HepG2 (cell line): ENCODE results near the gene CMC1. TPM values are rescaled to one million over a fixed set of nuclear protein-coding genes. Genes with fewer than 3 reads are reported as not detected.

ENCODE experiments used
- ATAC-seq: fragments of 200-7000 bp; cut with Tn5 transposase; 3 replicates; pipeline ENCODE4 v1.9.1; 2020; ENCODE audit warnings: mild to moderate bottlenecking, moderate library complexity
- BruUV-seq: library from RNA; stranded (reverse); fragments of 400-500 nt; replicated peaks from 2 replicates; lab custom pipeline; 2021; lab: Mats Ljungman, UMichigan
- CTCF ChIA-PET: fragments of 300-600 bp; formaldehyde crosslinking; extraction: SDS; loops from one replicate; lab custom pipeline; 2021; ENCODE audit warnings: low total read pairs, inconsistent platforms, low intra/inter-chr PET ratio; lab: Yijun Ruan, JAX
- POLR2A ChIA-PET: fragments of 350-600 bp; sonication (Branson Sonifier 250); formaldehyde crosslinking; loops from one replicate; lab custom pipeline; 2020; ENCODE audit warnings: antibody characterized with exemption, inconsistent platforms; lab: Yijun Ruan, JAX
- DNase-seq: peaks from one replicate; pipeline ENCODE4 v3.0.0-alpha.2; 2015; ENCODE audit warnings: low spot score
- FAIRE-seq: peaks from 3 replicates; lab custom pipeline; 2011; peaks lifted over from hg19 to GRCh38; lab: Jason Lieb, UNC
- H2AFZ ChIP-seq: one replicate; pipeline ENCODE4 v1.6.1; 2011; ENCODE audit warnings: low read length, inconsistent platforms
- H3K27ac ChIP-seq: fragments of 300-600 bp; 3 replicates; pipeline ENCODE4 v1.8.0; 2011; ENCODE audit warnings: mixed run types, mild to moderate bottlenecking, mixed read lengths, low read length, inconsistent platforms; ENCODE audit not compliant: insufficient read depth; ENCODE audit errors: extremely low read length
- H3K27me3 ChIP-seq, 2 experiments: fragments of 200-600 bp in 1 of 2; 2 replicates in 1 of 2; 3 replicates in 1 of 2; pipeline versions ENCODE4 v1.6.0 to v1.8.0; 2011; ENCODE audit warnings: low read length in 2 of 2, mild to moderate bottlenecking in 2 of 2, moderate library complexity in 2 of 2, inconsistent platforms in 1 of 2; ENCODE audit not compliant: insufficient read depth in 2 of 2, control insufficient read depth in 1 of 2
- H3K36me3 ChIP-seq, 2 experiments: fragments of 200-600 bp in 1 of 2; replicated peaks in 1 of 2; 2 replicates in 1 of 2; 3 replicates in 1 of 2; pipeline versions ENCODE4 v1.5.1 to v1.8.0; 2011; ENCODE audit warnings: low read length in 2 of 2, inconsistent platforms in 1 of 2; ENCODE audit not compliant: insufficient read depth in 2 of 2, control insufficient read depth in 1 of 2
- H3K4me1 ChIP-seq: 2 replicates; pipeline ENCODE4 v1.5.1; 2012; ENCODE audit warnings: low read length, inconsistent platforms; ENCODE audit not compliant: insufficient read depth
- H3K4me2 ChIP-seq: 2 replicates; pipeline ENCODE4 v1.6.0; 2011; ENCODE audit warnings: low read depth, low read length, inconsistent platforms
- H3K4me3 ChIP-seq, 3 experiments: fragments of 200-600 bp in 1 of 3; sonication (generic), shearing (Covaris generic) in 1 of 3; replicated peaks in 1 of 3; 2 replicates each; pipeline ENCODE4 v1.5.1; 2011 to 2016; ENCODE audit warnings: low read length in 3 of 3, inconsistent platforms in 2 of 3, low read depth in 2 of 3, mild to moderate bottlenecking in 2 of 3, control low read depth in 1 of 3, mixed read lengths in 1 of 3; ENCODE audit not compliant: insufficient read depth in 1 of 3
- H3K79me2 ChIP-seq: one replicate; pipeline ENCODE4 v1.6.1; 2011; ENCODE audit warnings: low read length, inconsistent platforms; ENCODE audit not compliant: insufficient read depth
- H3K9ac ChIP-seq: 2 replicates; pipeline ENCODE4 v1.6.0; 2011; ENCODE audit warnings: mild to moderate bottlenecking, low read depth, low read length, inconsistent platforms; ENCODE audit not compliant: insufficient read depth
- H3K9me3 ChIP-seq: 2 replicates; pipeline ENCODE4 v1.5.1; 2012; ENCODE audit warnings: mild to moderate bottlenecking, low read length
- H4K20me1 ChIP-seq: 2 replicates; pipeline ENCODE4 v1.6.0; 2011; ENCODE audit warnings: inconsistent platforms, mild to moderate bottlenecking, low read length, moderate library complexity; ENCODE audit not compliant: insufficient read depth
- ATF1 ChIP-seq: IDR thresholded peaks from 2 replicates; pipeline ENCODE4 v1.6.1; 2016; ENCODE audit warnings: mild to moderate bottlenecking, control low read depth
- BATF2 ChIP-seq: sonication (generic); formaldehyde crosslinking; IDR thresholded peaks from 2 replicates; pipeline ENCODE4 v1.8.0; 2022; ENCODE audit warnings: mild to moderate bottlenecking, missing genetic modification reagents, moderate library complexity
- DMTF1 ChIP-seq: sonication (generic); formaldehyde crosslinking; IDR thresholded peaks from 2 replicates; pipeline ENCODE4 v1.4.0; 2020; ENCODE audit warnings: mild to moderate bottlenecking, missing genetic modification reagents
- ELF3 ChIP-seq: IDR thresholded peaks from 2 replicates; pipeline ENCODE4 v1.6.1; 2016; ENCODE audit warnings: missing genetic modification reagents, missing compliant biosample characterization
- PHF21A ChIP-seq: sonication (generic); formaldehyde crosslinking; IDR thresholded peaks from 2 replicates; pipeline ENCODE4 v1.5.0; 2020; ENCODE audit warnings: mild to moderate bottlenecking, missing genetic modification reagents
- RAD51 ChIP-seq: fragments of 450-650 bp; IDR thresholded peaks from 2 replicates; pipeline ENCODE4 v1.6.1; 2016; ENCODE audit warnings: borderline replicate concordance
- REPIN1 ChIP-seq: sonication (generic); formaldehyde crosslinking; IDR thresholded peaks from 2 replicates; pipeline ENCODE4 v1.8.0; 2022; ENCODE audit warnings: missing genetic modification reagents, low read depth, mild to moderate bottlenecking, borderline replicate concordance
- SATB2 ChIP-seq: sonication (generic); formaldehyde crosslinking; IDR thresholded peaks from 2 replicates; pipeline ENCODE4 v1.5.0; 2020; ENCODE audit warnings: missing genetic modification reagents
- ZFY ChIP-seq: sonication (generic); formaldehyde crosslinking; IDR thresholded peaks from 2 replicates; pipeline ENCODE4 v1.4.0; 2020; ENCODE audit warnings: missing genetic modification reagents
- ZNF18 ChIP-seq: sonication (generic); formaldehyde crosslinking; IDR thresholded peaks from 2 replicates; pipeline ENCODE4 v1.8.0; 2022; ENCODE audit warnings: mild to moderate bottlenecking, missing genetic modification reagents; ENCODE audit not compliant: insufficient replicate concordance
- ZNF704 ChIP-seq: sonication (generic); formaldehyde crosslinking; IDR thresholded peaks from 2 replicates; pipeline ENCODE4 v1.8.1; 2023; ENCODE audit warnings: mild to moderate bottlenecking, inconsistent platforms, moderate library complexity, missing genetic modification reagents, borderline replicate concordance
- in situ Hi-C: cut with HindIII; loops from 2 replicates; pipeline ENCODE4 v1.10.0; 2017; ENCODE audit warnings: low pct_unique_long_range_greater_than_20kb; ENCODE audit not compliant: extremely low pct_ligation_motif_present
- intact Hi-C: fragments of 100-400 bp; cut with micrococcal nuclease; formaldehyde crosslinking; loops from one replicate; pipeline ENCODE4 v1.10.0; 2022; ENCODE audit not compliant: unreplicated experiment
- polyA plus RNA-seq, 8 experiments: library from polyadenylated mRNA; depleted of rRNA in 3 of 8; stranded (reverse) in 7 of 8; unstranded in 1 of 8; fragments of >200 nt; fragmentation: Illumina TruSeq in 4 of 8; extraction: Trizol in 4 of 8; gene quantifications; 2 replicates each; pipeline versions ENCODE4 v1.2.1 to v1.2.3, GENCODE V29; 2011 to 2016; ENCODE audit warnings: low read depth in 4 of 8, missing spikeins in 1 of 8, mixed read lengths in 1 of 8; ENCODE audit not compliant: insufficient read depth in 1 of 8
- total RNA-seq, 5 experiments: library from RNA; depleted of rRNA; stranded (reverse); fragments of >200 nt; fragmentation: Illumina TruSeq; extraction: Trizol; gene quantifications; 2 replicates each; pipeline ENCODE4 v1.2.3, GENCODE V29; 2016; ENCODE audit warnings: low read depth in 1 of 5
- TF ChIP-seq, protein P1 (sequence below), 2 experiments: fragments of 450-650 bp in 1 of 2; sonication (generic) in 1 of 2; formaldehyde crosslinking; IDR thresholded peaks; 2 replicates each; pipeline versions ENCODE4 v1.5.0 to v1.8.0; 2020 to 2022; ENCODE audit warnings: mild to moderate bottlenecking in 1 of 2, missing genetic modification reagents in 1 of 2
- TF ChIP-seq, protein P2 (sequence below): sonication (generic); formaldehyde crosslinking; IDR thresholded peaks from 2 replicates; pipeline ENCODE4 v1.4.0; 2020; ENCODE audit warnings: missing genetic modification reagents

Gene CMC1
- total and polyA plus RNA-seq, 2 of the 13 experiments (the other 11 are each of a cell fraction or from before 2014, with no cell fraction given) = 22.1 to 29.5 TPM

DNA sequence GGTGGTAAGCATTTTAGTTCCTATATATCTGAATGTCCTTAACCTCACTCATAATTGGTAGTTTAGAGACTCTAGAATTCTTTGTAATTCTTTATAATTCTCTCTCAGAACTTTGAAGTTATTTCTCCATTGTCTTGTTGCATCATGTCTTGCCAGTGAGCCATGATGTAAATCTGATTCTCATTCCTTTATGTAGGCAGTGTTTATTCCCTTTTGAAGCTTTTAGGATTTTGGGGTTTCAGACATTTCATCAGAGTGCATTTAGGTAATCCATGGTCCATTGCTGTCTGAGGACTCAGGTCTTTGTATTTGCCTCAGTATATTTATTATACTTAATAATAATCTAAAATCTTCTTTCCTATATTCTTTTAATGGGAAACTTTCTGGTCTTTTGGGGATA, 20.6 kb downstream of the CMC1 start (continued):
- TF ChIP-seq ZNF18 (CRISPR knock-in tag) = no peak
- no peak for TF ChIP-seq DMTF1 (CRISPR knock-in tag)
- TF ChIP-seq ZFY = no peak
- TF ChIP-seq SATB2 = no peak

DNA sequence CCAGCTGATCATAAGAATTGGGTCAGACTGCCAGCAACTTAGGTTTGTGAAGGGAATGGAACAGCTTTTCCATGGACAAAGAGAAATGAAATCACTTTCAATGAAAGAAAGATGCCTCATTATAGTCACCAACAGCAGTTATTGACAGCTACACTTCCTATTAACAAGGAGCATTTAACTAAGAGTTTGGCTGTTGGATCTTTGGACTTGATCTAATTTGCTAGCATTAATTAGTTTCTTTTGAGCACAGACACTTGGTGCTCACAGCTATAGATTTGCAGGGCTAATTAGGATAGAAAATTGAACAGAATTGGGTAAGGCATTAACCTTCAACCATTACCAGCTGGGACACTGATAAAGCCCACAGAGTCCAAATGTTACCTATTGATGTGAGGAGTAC, 24.2 kb downstream of the CMC1 start:
- Histone ChIP-seq H3K79me2 (peaks cover 9% of the 10 kb centered on the region), H3K27ac (no peak overlapping the region), H3K9ac (no peak overlapping the region), H2AFZ (no peak overlapping the region), H3K27me3 (no peaks in the 10 kb centered on the region), H3K9me3 (no peaks in the 10 kb centered on the region), H3K4me2 (no peak overlapping the region), H3K4me1 (no peaks in the 10 kb centered on the region), H3K4me3 (no peak overlapping the region), H4K20me1 (no peaks in the 10 kb centered on the region), H3K36me3 (peaks cover 1 to 19% of the 10 kb centered on the region in 2 experiments; a peak in 2 of 5 replicates)
- intact Hi-C loops = no loop called here
- in situ Hi-C loops = no loop called here
- no peak for DNase-seq
- no peak for FAIRE-seq
- POLR2A ChIA-PET = no interaction called here
- CTCF ChIA-PET = no interaction called here
- ATAC-seq = no peak
- BruUV-seq = no TSS peak
- TF ChIP-seq, protein P1, sequence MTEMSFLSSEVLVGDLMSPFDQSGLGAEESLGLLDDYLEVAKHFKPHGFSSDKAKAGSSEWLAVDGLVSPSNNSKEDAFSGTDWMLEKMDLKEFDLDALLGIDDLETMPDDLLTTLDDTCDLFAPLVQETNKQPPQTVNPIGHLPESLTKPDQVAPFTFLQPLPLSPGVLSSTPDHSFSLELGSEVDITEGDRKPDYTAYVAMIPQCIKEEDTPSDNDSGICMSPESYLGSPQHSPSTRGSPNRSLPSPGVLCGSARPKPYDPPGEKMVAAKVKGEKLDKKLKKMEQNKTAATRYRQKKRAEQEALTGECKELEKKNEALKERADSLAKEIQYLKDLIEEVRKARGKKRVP (CRISPR knock-in tag; IDR thresholded peaks at IDR 0.05) = no peak
- no peak for TF ChIP-seq REPIN1 (CRISPR knock-in tag)
- no peak for TF ChIP-seq PHF21A
- no peak for TF ChIP-seq RAD51
- no peak for TF ChIP-seq ZNF704 (CRISPR knock-in tag)
- TF ChIP-seq BATF2 (CRISPR knock-in tag) = no peak
- TF ChIP-seq, protein P2, sequence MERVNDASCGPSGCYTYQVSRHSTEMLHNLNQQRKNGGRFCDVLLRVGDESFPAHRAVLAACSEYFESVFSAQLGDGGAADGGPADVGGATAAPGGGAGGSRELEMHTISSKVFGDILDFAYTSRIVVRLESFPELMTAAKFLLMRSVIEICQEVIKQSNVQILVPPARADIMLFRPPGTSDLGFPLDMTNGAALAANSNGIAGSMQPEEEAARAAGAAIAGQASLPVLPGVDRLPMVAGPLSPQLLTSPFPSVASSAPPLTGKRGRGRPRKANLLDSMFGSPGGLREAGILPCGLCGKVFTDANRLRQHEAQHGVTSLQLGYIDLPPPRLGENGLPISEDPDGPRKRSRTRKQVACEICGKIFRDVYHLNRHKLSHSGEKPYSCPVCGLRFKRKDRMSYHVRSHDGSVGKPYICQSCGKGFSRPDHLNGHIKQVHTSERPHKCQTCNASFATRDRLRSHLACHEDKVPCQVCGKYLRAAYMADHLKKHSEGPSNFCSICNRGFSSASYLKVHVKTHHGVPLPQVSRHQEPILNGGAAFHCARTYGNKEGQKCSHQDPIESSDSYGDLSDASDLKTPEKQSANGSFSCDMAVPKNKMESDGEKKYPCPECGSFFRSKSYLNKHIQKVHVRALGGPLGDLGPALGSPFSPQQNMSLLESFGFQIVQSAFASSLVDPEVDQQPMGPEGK = no peak
- TF ChIP-seq ATF1 (CRISPR knock-in tag) = no peak
- no peak for TF ChIP-seq ELF3 (CRISPR knock-in tag)
